Psoas muscle (tissue), 8 donors: Measurements from ENCODE around the gene LOXHD1. TPM values are rescaled to one million over a fixed set of nuclear protein-coding genes. Genes with fewer than 3 reads are reported as not detected.

Source experiments
- ATAC-seq, 4 donors: fragments of 200-7000 bp; cut with Tn5 transposase; one replicate each; pipeline ENCODE4 v1.9.1; 2020; ENCODE audit warnings: moderate library complexity in 3 of 4, mild to moderate bottlenecking in 2 of 4
- DNase-seq, 2 donors: peaks; one replicate each; pipeline ENCODE4 v3.0.0-alpha.2; 2020
- H3K27ac ChIP-seq: fragments of 200-600 bp; one replicate; pipeline ENCODE4 v1.8.0; 2022
- H3K27me3 ChIP-seq, 3 donors: fragments of 200-600 bp in 1 of 3; one replicate each; pipeline versions ENCODE4 v1.6.1 to v1.8.0; 2013 to 2022; ENCODE audit warnings: low read length in 2 of 3, mild to moderate bottlenecking in 2 of 3, moderate library complexity in 1 of 3; ENCODE audit not compliant: insufficient read depth in 3 of 3
- H3K36me3 ChIP-seq, 2 donors: fragments of 200-600 bp in 1 of 2; one replicate each; pipeline versions ENCODE4 v1.6.1 to v1.8.0; 2013 to 2022; ENCODE audit warnings: low read depth in 1 of 2, mild to moderate bottlenecking in 1 of 2, moderate library complexity in 1 of 2; ENCODE audit not compliant: insufficient read depth in 1 of 2
- H3K4me1 ChIP-seq: fragments of 200-600 bp; one replicate; pipeline ENCODE4 v1.8.0; 2022
- H3K4me3 ChIP-seq: fragments of 200-600 bp; one replicate; pipeline ENCODE4 v1.8.0; 2022; ENCODE audit warnings: mild to moderate bottlenecking
- H3K9me3 ChIP-seq: fragments of 200-600 bp; one replicate; pipeline ENCODE4 v1.8.0; 2022
- CTCF ChIP-seq: fragments of 200-600 bp; IDR thresholded peaks from one replicate; pipeline ENCODE4 v1.8.0; 2022; ENCODE audit warnings: antibody characterized with exemption
- WGBS, 3 donors: extraction: QIAGEN DNeasy Blood & Tissue Kit; methylation state at CpG; one replicate each; pipeline versions ENCODE4 v1.1.6 to v1.1.7; 2013; 5-methylcytosine and 5-hydroxymethylcytosine counted together
- intact Hi-C, 2 donors: fragments of 100-400 bp; cut with DNase I; formaldehyde crosslinking; loops; one replicate each; pipeline versions ENCODE4 v1.11.0 to v1.14.2; 2022
- polyA plus RNA-seq, 3 donors: library from polyadenylated mRNA; stranded (reverse); fragments of 200-250 nt; gene quantifications; one replicate each; pipeline ENCODE4 v1.2.3, GENCODE V29; 2013
- total RNA-seq, 4 donors: library from RNA; stranded (reverse); fragmentation: NEBNext Ultra II Directional in 2 of 4; extraction: Animal tissue kit (Norgen Biotek cat#: 25700) in 2 of 4; gene quantifications; one replicate each; pipeline versions ENCODE4 v1.2.1 to v1.2.4, GENCODE V29; 2021 to 2023
- donor health status: healthy with polysubstance abuse.
- donor health status: DM: no; HTN: no; CAD: no; lungs with moderate emphysema.
- donor health status: Bipolar disorder and iron deficiency.
- donor health status: healthy.
- donor health status: DM: yes; HTN: yes; CAD: no.
- donor health status: DM: no; HTN: no; CAD: no.
- donor health status: DM: no; HTN: no; CAD: no.
- donor health status: DM: yes; HTN: yes; CAD: no.

The LOXHD1 gene
- total and polyA plus RNA-seq, 7 donors, result 0.06 to 0.34 (median 0.12) TPM; not detected in 1

- TF ChIP-seq CTCF, result peak; percentile 6
- Histone ChIP-seq H3K27me3 (no peaks in the 10 kb centered on the region), H3K27ac (no peak overlapping the region), H3K9me3 (peaks cover 8% of the 10 kb centered on the region), H3K4me3 (no peak overlapping the region), H3K4me1 (no peaks in the 10 kb centered on the region), H3K36me3 (peaks cover 0 to 4% of the 10 kb centered on the region in 2 donors)
- intact Hi-C loops, result no loop called here
- ATAC-seq (peak; percentile 40 to 74 (median 60)), DNase-seq (no peak)
- WGBS, 3 donors, result 86 to 100% (median 89%) methylated on average over 4 of the region's 4 CpGs
Measured at GRCh38 chr18:46447323-46447722, 209.7 kb downstream of the LOXHD1 start.

- ATAC-seq (no peak), DNase-seq (no peak)
- Histone ChIP-seq H3K36me3 (peaks cover 0 to under 1% of the 10 kb centered on the region in 2 donors), H3K9me3 (peaks cover 2% of the 10 kb centered on the region), H3K27ac (no peak overlapping the region), H3K4me3 (no peak overlapping the region), H3K4me1 (no peaks in the 10 kb centered on the region), H3K27me3 (no peaks in the 10 kb centered on the region)
- intact Hi-C loops, result no loop called here
- WGBS, 3 donors, result 91 to 94% (median 91%) methylated on average over 3 of the region's 3 CpGs
- TF ChIP-seq CTCF, result no peak
Measured at GRCh38 chr18:46445522-46446313, 211.3 kb downstream of the LOXHD1 start.

- H3K9me3 ChIP-seq, result no peaks in the 10 kb centered on the region
- DNase-seq, result no peak
- H3K27ac ChIP-seq, result no peak overlapping the region
- no peak for ATAC-seq
- no peaks in the 10 kb centered on the region for H3K27me3 ChIP-seq
- no peak overlapping the region for H3K4me3 ChIP-seq
- no peak for TF ChIP-seq CTCF
- intact Hi-C loops, result no loop called here
- 86 to 91% (median 87%) methylated on average over 4 of the region's 4 CpGs for WGBS, 3 donors
- no peaks in the 10 kb centered on the region for H3K36me3 ChIP-seq
- H3K4me1 ChIP-seq, result no peaks in the 10 kb centered on the region
Measured at GRCh38 chr18:46439037-46439436, 218.0 kb downstream of the LOXHD1 start.

- Histone ChIP-seq H3K9me3 (no peaks in the 10 kb centered on the region), H3K36me3 (no peaks in the 10 kb centered on the region), H3K27me3 (no peaks in the 10 kb centered on the region), H3K27ac (no peak overlapping the region), H3K4me3 (no peak overlapping the region), H3K4me1 (no peaks in the 10 kb centered on the region)
- 89 to 97% (median 97%) methylated on average over 5 of the region's 5 CpGs for WGBS, 3 donors
- no peak for DNase-seq
- no peak for TF ChIP-seq CTCF
- intact Hi-C loops, result no loop called here
- ATAC-seq, result no peak
Measured at GRCh38 chr18:46437061-46437460, 220.0 kb downstream of the LOXHD1 start.

GRCh38 chr18:46436621-46437020 lies 220.4 kb downstream of the LOXHD1 start:
- WGBS, 3 donors, result 87 to 90% (median 88%) methylated on average over 2 of the region's 2 CpGs
- Histone ChIP-seq H3K27me3 (no peaks in the 10 kb centered on the region), H3K9me3 (no peaks in the 10 kb centered on the region), H3K4me3 (no peak overlapping the region), H3K4me1 (no peaks in the 10 kb centered on the region), H3K27ac (no peak overlapping the region), H3K36me3 (no peaks in the 10 kb centered on the region)
- TF ChIP-seq CTCF, result no peak
- no peak for ATAC-seq
- DNase-seq, result no peak
- intact Hi-C loops, result no loop called here
